ENCODE measurements around the gene LNPEP.
"Not testable (repeated sequence)": the region's sequence is repeated elsewhere in the genome, so short reads cannot be mapped to it uniquely, and the experiment has no call there.

LNPEP gene

DNA sequence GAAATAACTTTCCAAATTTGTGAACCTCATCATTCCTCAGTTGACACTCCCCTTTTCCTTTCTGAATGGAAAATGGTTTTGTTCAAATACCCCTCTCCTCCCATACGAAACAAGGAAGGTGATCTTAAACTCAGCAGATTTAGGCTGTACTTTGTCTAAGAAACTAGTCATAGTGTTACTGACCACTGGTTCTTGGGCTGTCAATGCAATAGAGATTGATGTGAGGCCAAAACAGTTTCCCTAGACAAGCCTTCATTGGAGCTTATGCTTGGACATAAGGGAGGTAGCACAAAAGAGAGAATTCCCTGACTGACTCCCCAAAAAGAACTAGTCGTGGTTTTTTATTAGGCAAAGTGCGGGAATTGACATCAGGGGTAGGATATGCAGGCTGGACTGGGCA lies 5.3 kb upstream of the LNPEP start:
- DNase-seq: no peak

DNA sequence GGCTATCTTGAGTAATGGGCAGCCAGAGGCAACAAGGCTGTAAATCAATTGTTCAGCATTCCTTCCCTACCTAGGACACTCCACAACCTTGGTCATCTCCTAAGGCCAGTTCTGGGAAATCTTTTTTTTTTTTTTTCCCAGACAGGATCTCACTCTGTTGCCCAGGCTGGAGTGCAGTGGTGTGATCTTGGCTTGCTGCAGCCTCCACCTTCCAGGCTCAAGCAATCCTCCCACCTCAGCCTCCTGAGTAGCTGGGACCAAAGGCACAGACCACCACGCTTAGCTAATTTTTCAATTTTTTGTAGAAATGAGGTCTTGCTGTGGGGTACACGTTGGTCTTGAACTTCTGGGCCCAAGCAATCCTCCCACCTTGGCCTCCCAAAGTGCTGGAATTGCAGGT lies 4.8 kb upstream of the LNPEP start:
- DNase-seq: not testable (repeated sequence)

DNA sequence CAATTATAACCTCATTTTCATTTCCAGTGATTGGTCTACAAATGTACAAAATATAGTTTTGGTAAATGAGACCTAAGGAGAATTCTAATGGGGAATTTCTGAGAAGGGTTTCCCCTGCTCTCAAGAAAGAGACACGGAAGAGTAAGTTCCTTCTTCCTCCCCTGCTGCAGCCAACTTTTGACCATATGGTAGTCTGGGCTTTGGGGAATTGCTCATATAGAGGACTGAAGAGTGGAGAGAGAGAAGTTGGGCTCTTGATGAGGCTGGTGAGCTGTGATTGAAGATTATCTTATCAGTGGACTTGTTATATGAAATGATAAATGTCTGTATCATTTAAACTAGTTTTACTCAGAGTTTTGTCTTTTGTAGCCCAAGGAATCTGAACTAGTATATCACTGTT lies 4.3 kb upstream of the LNPEP start:
- no peak for DNase-seq

DNA sequence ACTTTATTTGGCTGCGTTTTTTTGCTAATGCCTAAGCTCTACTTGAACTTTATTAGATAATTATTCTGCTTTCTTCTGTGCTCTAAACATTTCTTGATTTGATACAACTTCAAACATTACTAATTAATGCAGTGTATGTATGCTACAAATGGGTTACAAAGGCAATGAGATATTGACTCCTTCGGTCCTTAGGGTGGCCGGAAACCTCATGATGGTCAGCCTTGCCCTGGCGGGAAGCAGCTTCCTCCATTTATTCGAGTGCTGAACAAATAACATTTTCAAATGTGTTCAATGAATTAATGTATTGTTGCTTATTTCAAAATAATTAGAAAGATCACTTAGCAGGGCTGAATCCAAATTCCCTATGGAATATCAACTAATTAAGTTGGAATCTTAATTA lies 3.9 kb upstream of the LNPEP start:
- no peak for DNase-seq

DNA sequence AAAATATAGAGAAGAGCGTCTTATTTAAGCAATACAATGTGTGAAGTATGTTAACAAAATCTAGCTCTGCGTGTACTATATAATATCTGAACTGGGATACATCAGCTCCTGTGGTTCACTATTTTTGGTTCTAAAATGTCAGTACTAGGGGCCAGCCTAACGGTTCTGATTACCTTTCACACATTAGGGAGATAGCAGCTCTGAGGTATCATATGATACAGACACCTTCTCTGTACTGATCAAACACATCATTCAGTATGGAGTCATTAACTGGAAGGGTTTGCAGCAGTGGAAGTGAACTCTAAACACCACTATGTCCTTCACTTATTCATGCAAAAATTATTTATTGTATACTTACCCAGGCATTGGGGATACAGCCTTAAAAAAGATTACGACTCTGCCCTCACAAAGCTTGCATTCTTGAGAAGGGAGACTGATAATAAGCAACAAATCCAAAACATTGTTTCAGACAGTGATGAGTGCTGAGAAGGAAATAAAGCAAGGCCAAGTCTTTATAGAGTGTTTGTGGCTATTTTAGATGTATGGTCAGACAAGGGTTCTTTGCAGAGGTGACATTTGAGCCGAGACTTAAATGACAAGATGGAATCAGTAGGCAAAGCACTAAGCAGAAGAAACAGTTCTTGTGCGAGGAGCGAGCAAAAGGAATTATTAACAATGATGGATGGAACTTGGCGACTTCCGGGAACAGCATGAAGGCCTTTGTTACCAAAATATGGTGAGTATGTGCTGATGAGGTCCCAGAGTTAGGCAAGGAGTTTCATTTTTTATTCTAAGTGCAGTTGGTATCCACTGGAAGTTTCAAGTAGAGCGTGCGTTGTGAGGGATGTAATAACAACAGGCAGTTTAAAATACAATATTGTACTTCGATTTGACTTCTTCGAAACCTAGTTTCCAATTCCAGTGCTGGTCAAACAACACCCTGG lies 1.8 kb upstream of the LNPEP start:
- DNase-seq: no peak

DNA sequence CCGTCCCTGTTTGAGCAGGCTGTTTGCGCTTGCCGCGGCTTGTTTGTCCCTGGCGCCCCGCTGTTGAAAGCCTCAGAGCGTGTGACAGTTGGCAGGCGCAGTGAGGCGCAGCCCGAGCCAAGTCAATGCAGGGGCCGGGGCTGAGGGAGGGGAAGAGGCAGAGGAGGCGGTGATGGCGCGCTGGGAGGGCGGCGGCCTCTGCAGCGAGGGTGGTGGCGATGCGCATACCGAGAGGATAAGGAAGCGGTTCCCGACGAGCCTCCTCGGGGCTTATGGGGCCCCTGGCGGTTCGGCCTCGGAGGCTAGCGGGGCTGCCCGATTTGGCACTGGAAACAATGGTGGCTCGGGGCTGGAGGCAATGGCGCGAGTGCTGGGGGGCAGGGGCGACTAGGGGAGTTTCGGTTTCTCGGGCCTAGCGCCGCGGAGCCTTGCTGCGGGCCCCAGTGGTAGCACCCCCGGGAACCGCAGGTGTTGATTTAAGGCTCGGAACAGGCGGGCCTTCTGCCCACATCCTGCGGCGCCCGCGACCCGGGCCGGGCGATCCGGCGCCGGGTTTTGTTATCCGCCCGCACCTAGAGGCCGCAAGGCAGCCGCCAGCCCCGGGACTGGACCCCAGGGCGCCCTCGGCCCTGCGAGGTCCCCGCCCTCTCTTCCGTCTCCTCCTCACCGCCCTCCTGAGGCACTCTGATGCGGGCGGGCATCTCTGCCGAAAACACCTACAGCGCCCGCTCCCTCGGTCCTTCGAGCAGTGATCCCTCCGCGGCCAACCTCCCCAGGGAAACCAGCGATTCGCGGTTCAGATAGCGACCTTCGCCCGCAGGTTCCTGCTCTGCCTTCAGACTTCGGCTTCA lies 947 bp upstream of the LNPEP start:
- DNase-seq: peak; percentile 97

DNA sequence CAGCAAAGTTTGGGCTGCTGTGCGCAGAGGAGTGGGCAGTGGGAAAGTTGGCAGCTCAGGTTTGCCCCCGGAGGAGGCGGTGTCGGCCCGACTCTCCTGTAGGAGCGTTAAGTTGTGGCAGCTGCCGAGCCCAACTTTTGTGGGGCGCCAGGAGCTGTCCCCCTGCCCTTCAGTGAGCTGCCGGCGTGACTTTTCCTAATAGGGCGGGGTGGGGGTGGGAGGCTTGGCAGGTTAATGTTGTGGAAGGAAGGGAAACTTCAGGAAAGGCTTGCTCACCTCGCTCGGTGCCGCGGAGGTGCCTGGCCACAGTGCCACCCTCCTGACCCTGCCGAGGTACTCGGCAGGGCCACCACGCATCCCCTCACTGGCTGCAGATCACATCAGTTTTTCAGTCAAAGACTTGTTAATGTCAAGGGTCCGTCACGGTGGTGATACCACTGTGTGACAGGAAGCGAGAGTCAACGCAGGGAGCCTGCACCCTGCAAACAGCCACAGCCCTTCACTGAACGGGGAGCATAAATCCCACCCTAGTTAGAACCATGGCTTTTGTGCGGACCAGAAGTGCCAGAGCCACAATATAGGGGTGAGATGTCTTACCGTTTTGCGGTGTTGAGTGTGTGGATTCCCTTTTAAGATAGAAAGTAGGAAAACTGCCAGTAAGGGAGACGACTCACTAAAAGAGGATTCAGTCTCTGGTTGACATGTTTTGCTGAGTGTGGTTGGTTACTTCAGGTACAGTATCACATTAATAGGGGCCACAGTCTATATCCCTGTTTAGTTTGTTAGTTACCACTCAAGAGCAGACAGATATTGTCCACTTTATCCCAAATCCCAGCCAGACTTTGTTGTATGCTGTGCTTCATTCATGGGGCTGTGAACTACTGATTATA lies 796 bp downstream of the LNPEP start:
- DNase-seq: peak; percentile 36

DNA sequence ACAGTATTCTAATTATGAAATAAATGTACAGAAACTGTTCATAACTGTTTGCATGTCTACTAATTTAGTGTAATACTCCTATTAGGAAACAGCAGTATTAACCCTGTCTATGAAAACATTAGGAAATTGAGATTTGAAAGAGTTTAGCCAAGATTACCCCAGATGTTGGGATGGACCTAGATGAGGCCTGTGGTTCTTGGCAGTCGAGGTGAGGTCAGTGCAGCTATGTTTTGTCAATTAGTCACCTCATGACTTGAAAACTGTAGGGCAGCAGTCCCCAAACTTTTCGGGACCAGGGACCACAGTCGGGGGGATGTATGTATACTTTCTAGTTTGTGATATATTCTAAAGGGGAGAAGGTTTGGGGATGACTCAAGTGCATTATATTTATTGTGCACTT lies 4.7 kb downstream of the LNPEP start:
- DNase-seq: no peak

DNA sequence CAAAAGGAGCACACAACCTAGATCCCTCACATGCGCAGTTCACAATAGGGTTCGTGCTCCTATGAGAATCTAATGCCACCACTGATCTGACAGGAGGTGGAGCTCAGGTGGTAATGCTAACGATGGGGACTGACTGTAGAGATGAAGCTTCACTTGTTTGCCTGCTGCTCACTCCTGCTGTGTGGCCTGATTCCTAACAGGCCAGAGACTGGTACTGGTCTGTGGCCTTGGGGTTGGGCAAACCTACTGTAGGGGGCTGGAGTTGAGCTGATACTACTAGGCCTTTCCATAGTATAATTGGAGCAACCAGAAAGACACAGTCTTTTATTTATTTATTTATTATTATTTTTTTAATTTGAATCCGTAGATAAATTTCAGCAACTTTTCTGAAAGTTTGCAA lies 5.3 kb downstream of the LNPEP start:
- DNase-seq: no peak

DNA sequence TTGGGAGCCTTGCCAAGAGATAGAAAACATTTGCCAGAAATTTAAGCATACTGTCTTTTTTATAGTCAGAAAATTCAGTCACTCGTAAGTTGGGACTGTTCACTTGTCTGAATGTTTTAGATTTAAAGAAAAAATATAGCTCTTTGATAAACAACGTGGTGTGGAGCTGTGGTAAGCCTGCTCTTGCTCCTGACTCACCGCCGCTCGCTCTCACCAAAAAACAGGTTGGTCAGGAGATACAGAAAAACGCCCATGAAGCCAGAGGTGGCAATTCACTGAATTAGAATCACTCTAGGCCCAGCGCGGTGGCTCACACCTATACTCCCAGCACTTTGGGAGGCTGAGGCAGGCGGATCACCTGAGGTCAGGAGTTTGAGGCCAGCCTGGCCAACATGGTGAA lies 6.2 kb downstream of the LNPEP start:
- DNase-seq: no peak

DNA sequence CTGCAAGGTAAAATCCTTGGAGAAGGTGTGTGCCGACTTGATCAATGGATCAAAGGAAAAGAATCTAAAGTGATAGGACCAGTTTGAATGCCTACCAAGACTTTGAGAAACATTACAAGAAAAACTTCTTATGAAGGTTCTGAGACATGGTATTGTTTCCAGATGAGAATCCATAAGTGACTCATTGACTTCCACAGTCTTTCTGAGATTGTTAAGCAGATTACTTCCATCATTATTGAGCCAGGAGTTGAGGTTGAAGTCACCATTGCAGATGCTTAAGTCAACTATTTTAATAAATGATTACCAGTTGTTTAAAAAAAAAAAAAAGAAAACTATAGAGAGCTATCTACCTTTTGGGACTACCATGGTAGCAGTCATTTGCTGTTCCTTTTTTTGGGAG lies 7.0 kb downstream of the LNPEP start:
- no peak for DNase-seq

DNA sequence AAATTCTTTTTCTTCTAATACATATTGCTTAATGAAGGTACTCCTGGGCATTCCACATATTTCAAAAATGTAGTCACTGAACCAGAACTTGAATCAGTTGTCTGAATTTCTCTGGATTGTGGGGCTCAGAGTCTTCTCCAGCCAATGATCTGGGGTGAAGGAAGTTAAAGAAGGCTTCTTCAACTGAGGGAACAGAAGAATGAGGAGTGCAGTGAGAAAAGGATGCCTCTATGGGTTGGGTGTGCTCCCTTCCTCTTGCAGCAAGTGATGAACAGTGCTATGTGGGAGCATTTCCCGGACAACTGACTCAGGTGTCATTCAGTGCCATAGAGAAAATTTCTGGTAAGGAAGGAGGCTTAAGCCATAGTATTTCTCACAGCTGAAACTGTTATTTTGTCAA lies 7.9 kb downstream of the LNPEP start:
- no peak for DNase-seq

DNA sequence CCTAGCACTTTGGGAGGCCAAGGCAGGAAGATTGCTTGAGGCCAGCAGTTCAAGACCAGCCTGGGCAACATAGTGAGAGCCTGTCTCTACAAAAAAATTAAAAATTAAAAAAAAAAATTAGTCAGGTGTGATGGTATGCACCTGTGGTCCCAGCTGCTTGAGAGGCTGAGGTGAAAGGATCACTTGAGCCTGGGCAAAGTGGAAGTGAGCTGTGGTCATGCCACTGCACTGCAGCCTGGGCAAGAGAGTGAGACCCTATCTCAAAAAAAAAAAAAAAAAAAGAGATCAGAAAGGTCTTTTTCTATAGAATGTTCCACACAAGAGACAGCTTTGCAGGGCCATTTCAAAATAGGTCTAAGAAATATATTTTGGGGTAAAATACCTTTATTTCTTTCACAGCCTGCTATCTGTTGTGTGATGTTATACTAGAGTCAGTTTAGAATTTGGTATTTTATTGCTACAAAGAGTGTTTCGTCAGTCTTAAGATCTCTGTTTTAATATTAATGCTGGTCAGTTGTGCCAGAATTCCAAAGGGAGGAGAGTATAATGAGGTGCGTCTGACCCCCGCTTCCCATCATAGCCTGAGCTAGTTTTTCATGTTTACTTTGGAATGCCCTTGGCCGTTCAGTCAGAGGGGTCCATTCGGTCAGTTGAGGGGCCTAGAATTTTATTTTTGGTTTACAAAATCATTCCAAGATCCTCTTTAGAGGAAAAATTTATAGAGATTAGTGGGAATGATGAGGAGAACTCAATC lies 9.4 kb downstream of the LNPEP start:
- DNase-seq: no peak

DNA sequence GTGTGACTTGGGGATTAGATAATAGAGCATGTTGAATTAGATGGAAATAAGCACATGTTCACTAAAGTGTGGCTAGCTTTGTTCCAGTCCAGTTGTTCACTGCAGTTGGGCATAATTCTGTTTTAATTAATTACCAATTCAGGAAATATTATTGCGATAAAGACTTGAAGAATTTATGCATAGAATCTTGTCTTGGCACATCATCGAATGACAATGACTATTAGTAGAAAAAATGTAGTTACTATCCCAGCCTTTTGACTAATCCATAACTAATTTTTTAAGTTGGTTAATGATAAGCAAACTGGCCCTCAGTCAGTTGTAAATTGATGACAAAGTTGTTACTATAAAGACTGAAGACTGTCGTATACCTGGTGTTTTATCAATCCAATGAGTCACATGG lies 10.5 kb downstream of the LNPEP start:
- no peak for DNase-seq

DNA sequence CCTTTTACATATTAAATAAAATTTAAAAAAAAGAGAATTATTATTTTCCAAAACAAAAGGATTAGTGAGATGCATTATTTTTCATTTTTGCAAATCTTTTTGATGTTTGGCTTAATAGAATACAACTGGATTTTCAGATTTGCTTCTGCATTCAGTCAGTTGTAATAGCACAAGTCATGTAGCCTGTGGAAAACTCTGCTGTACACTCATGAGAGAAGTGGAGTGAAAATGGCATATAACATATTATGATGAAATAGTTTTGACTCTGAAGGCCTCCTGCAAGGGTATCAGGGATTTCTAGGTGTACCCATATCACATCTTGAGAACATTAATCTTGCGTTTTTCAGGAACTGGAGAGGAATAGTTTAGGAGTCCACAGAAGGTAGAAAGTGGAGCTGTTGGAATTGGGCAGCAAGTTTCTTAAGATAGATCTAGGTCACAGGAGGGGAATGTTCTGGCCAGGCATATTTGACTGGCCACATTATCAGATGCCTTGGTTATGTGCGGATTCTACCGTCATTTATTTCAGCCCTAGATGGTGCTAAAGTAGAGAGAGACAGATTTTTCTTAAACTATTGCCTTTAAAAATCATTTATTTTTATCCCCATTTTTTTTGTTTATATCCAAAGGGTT lies 16.4 kb downstream of the LNPEP start:
- DNase-seq: no peak

DNA sequence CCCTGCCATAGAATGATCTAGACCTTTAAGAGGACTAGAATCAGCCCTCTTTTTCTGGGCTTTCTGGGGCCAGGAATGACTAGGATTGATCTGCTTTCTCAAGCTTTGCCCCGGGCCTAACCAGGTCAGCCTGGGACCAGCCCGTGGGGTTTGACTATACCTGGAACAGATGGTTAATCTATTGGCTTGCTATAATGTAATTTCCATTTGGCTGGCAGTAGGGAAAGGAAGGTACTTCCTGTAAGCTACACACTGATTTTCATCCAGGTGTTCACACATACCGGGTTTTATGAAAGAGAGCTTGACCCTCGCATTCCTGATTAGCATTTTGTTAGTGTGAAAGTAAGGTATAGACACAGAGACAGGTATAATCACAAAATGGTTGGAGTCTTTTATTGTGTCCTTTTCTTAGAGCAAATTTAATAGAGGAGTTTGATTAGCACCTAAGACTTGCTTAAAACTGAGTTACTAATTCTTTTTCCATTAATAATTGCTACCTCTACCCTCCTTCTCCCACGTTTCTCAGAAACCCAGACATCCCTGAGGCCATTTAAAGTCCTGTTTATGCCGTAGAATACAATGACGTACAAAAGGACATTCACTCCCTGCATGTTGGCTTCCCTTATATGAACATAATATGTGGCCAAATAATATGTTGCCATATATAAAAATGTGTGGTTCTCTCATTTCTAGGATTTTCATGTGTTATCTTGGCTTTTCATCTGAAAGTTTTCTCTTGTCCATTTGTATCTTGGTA lies 17.3 kb downstream of the LNPEP start:
- DNase-seq: no peak

DNA sequence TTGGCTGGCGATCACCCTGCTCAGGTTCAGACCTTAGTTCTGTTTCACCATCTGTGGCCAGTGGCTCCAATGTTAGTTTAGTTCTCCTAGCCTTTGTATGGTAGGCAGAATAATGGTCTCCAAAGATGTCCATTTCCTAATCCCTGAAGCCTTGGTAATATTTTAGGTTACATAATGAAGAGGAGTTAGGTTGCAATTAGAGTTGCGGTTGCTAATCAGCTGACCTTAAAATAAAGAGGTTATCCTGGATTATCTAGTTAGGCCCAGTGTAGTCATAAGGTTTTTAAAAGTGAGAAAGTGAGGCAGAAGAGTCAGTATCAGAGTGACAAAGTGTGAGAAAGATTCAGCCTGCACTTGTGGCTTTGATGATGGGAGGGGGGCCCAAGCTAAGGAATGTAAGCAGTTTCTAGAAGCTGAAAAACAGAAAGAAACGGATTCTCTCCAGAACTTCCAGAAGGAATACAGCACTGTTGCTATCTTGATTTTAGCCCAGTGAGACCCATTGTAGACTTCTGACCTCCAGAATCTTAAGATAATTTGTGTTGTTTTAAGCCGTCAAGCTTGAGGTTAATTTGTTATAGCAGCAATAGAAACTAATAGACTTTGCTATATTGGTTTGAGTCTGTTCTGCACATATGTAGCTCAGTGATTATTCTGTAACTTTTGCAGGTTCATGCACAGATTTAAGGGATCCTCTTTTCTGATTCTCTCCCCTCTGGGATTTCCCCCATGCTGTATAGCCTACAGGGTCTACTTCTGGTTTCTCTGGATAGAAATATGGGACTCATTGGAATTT lies 21.6 kb downstream of the LNPEP start:
- DNase-seq: no peak

DNA sequence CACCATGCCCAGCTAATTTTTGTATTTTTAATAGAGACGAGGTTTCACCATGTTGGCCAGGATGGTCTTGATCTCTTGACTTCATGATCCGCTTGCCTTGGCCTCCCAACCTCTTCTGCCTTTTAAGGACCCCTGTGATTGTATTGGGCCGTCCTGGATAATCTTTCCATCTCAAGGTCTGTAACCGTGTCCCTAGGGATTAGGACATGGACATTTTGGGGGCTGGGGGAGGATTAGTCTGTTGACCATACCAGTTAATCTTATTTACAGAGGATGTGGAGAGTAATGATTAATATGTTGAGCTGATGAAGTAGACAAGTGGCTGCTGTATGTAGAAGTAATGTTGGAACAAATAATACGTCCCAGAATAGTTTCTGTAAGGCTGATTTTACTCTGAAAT lies 23.1 kb downstream of the LNPEP start:
- DNase-seq: no peak

DNA sequence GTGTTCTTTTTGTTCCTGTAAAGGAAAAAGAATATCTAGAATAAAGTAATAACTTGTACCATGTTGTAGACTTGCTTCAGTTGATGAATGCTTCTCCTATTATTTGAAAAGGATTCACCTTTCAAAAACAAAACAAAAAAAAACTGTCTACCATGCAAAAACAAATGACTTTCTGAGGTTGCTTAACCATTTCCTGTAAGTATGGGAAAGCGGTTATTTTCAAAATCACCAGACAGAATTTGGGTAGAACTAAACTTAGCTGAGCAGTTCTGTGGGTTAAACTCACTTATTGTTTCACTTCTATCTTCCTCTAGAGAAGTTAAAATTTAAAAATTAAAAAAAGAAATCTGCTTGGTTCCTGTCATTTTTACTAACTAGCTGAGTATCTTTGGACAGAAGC lies 25.2 kb downstream of the LNPEP start:
- peak; percentile 76 for DNase-seq

DNA sequence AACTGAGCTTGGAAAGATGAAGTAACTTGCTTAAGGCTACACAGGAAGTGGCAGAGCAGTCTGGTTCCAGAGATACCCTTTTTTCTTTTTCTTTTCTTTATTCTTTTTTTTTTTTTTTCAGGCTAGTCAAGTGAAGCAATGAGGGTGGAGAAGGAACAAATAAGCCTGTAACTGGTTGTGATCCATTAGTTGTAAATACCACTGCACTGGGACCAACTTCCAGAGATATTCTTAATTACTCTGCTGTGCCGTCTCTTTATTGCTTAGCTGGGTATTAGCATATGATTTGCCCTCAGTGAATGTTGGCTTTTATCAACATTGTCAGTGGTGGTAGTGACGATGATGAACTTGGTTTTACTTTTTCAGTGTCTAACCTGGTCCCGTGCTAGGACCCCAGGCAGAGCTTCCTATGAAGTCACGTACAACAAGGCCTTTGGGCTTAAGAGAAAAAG lies 26.7 kb downstream of the LNPEP start:
- peak; percentile 32 for DNase-seq
